Measurements from ENCODE around the gene ARRDC4. TPM values are rescaled to one million over a fixed set of nuclear protein-coding genes. Genes with fewer than 3 reads are reported as not detected.

The ARRDC4 gene, protein sequence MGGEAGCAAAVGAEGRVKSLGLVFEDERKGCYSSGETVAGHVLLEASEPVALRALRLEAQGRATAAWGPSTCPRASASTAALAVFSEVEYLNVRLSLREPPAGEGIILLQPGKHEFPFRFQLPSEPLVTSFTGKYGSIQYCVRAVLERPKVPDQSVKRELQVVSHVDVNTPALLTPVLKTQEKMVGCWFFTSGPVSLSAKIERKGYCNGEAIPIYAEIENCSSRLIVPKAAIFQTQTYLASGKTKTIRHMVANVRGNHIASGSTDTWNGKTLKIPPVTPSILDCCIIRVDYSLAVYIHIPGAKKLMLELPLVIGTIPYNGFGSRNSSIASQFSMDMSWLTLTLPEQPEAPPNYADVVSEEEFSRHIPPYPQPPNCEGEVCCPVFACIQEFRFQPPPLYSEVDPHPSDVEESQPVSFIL
- total RNA-seq = 7.7 and 15.1 TPM in 2 replicates

DNA sequence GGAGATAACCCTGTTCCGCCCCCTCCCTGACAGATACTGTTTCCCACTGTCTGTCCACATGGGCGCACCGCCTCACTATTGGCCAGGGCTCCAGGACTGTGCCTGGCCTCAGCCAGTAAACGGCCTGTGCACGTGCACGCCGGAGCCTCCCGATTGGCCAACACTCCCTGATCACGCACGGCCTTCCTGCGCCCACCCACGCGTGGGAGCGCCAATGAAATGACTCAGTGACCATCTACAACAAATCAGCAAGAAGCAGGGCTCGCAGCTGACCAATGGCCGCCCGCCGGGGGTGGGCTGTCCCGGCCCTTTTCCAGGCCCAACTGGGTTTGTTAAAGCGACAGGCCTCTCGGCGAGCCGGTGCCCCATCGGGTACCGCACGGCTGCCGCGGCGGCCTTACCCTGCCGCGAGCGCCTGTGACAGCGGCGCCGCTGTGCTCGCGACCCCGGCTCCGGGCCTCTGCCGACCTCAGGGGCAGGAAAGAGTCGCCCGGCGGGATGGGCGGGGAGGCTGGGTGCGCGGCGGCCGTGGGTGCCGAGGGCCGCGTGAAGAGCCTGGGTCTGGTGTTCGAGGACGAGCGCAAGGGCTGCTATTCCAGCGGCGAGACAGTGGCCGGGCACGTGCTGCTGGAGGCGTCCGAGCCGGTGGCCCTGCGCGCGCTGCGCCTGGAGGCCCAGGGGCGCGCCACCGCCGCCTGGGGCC, at the start of gene ARRDC4:
Gene ARRDC4, plus strand, starts transcription at position 340 of the 703 bp plus-strand sequence. Its CDS starts 159 bp downstream, at position 499.

